Erythroblast (primary cell): Measurements from ENCODE around the gene FTO.

Experiments
- DNase-seq, 2 experiments: peaks; one replicate each; lab custom pipeline; 2025; lab: John Stamatoyannopoulos, UW
- GATA1 ChIP-seq: IDR thresholded peaks from 2 replicates; pipeline ENCODE4 v1.6.1; 2011; ENCODE audit warnings: low read depth, mild to moderate bottlenecking, control low read depth, low read length, moderate library complexity
- POLR2A ChIP-seq: IDR thresholded peaks from 2 replicates; pipeline ENCODE4 v1.6.1; 2011; ENCODE audit warnings: mild to moderate bottlenecking, low read length

Gene FTO

DNA sequence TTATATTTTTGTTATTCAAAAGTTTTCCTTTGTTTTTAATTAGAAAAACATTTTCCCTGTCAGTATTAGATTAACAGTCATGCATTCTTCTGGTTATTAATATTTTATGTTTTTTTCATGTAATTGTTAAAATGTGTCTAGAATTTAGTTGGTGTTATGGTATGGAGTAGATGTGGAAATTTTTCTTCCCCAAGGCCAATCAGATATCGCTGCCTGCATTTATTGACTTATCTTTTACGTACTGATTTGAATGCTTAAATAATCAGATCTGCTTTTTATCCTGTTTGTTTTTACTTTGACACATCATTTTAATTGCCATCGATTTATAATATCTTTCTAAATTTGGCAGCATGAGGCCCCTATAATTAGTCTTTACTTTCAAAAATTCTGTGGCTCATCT lies 13.6 kb downstream of the FTO start:
- no peak for DNase-seq
- no peak for TF ChIP-seq POLR2A
- no peak for TF ChIP-seq GATA1

DNA sequence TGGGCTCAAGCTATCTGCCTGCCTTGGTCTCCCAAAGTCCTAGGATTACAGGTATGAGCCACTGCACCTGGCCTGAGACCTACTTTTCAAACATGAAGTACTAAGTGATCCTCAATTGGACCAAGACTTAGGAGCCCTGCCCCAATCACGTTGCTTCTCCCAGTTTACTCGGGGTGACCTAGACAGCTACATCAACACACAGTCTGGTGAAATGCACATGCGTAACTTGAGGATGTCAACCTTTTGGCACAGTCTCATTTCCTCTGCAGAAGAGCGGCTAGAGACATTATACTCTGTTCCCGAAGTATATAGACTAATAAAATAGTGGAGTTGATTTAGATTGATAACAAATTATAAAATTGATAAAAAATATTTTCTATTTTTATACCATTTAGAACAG lies 17.1 kb downstream of the FTO start:
- TF ChIP-seq POLR2A (no peak), GATA1 (no peak)
- DNase-seq: no peak

DNA sequence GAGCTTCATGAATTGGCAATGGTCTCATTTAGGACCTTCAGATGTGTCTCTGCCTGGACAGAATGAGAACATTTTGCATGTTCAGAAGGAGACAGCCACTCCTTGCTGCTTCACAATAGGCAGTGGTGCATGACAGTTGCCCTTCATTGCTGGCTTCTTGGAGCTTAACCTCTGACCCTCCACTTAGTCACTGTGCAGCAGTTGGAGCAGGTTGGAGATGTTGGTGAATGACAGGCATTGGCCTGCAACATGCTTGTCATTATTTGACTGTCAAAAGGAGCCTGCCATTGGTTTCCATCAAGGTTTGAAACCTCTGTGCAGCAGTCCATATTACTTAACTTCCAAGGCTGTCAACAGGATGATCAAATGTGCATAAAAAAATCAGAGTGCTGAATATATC lies 22.7 kb downstream of the FTO start:
- DNase-seq: no peak
- no peak for TF ChIP-seq POLR2A
- no peak for TF ChIP-seq GATA1

DNA sequence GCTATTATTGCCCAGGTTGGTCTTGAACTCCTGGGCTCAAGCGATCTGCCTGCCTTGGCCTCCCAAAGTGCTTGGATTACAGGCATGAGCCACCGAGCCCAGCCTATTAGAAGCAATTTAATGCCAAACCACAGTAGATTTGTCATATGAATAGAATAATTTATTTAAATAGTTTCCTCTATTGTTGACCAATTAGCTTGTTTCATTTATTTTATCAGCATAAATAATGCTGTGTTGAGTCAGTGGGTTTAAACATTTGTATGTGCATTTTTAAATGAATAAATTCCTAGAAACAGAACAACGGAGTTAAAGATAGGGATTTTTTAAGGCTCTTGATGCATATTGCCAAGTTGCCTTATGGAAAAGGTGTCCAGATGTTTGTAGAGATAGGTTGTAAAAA lies 26.7 kb downstream of the FTO start:
- TF ChIP-seq POLR2A (no peak), GATA1 (no peak)
- DNase-seq: no peak

DNA sequence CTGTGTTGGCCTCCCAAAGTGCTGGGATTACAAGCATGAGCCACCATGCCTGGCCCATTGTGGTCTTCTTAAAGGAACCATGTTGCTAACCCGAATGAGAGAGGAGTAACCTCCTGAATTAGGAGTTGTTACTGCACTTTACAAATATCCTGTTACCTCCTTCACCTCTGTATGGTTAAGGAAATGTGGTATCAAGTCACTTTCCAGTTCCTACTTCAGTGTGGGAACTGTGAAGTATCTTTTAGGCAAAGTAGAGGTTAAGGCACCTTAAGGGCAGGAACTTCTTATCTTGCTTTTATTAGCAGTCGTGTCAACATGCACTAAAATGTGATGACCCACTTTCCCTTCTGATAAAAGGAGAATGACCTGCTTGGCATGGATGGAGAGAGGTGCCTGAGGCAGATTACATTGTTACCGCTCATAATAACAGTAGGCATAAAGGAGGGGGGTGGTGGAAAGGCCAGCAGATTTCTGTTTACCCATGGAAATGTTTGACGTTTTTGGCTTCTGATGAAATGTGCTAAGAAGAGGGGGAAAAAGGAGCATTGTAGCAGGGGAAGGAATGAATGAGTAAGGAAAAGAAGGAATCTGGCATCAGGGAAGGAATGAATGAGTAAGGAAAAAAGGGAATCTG lies 28.5 kb downstream of the FTO start:
- DNase-seq: no peak
- TF ChIP-seq POLR2A (no peak), GATA1 (no peak)

DNA sequence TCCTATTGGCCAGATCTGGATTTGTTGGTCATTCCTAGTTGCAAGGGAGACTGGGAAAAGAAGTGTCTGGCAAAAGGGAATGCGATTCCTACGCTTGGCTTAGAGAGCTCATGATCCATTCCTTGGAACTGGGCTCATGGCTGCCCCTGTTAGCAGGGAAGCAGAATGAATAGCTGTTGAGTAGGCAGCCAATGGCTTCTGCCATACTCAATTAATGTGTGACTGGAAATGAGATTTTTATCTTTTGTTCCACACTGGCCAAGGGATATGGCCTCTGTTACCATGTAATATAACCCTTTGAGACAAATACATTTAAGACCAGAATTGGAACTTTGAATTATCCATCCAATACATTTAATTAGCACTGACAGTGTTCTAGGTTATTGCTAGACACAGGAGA lies 31.0 kb downstream of the FTO start:
- TF ChIP-seq GATA1 (no peak), POLR2A (no peak)
- DNase-seq: no peak

DNA sequence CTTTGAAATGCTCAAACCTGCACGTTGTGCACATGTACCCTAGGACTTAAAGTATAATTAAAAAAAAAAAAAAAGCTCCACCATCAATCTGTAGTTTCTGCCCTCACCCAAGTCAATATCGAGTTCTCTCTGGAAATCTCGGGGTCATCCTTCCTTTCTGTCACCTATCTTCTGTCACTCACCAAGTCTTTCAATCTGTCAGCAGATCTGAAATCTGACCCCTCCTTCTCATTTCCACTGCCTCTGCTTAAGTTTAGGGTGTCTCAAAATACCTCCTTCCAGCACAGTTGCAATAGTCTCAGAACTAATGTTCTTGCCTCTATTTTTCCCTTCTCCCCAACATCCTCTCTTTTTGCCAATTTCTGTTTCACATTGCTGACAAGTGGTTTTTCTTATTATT lies 32.3 kb downstream of the FTO start:
- TF ChIP-seq GATA1: no peak
- no peak for TF ChIP-seq POLR2A
- DNase-seq: no peak

DNA sequence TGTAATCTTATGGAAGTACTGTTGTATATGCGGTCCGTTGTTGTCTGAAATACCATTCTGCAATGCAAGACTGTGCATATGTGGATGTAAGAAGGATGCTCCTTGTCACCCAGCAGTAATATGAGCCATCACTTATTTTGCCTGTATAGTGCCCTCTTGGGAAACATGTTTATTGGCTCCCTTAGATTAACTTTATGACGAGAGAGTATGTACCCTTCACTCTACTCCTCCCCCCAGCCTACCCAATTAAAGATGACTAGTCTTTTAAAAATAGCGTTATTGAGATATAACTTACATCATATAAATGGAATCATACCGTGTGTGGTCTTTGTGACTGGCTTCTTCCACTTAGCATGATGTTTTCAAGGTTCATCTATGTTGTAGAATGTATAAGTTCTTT lies 33.6 kb downstream of the FTO start:
- no peak for TF ChIP-seq GATA1
- TF ChIP-seq POLR2A: no peak

DNA sequence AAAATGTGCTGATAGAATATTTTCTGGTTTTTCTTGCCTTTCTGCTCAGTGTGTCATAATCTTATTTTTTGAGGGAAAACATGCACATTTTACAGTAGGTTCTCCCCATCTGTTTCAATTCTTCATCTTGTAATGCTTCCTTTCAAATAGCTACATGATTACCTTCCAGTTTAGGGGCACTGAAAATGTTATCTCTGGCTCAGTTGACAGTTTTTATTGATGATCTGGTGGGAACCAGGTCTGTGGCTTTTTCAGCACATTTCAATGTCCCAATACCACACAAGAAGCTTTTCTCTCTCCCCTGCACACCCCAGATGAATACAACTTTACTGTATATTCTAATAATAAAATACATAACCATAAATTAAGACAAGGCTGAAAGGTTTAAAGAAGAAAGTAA lies 36.5 kb downstream of the FTO start:
- no peak for TF ChIP-seq POLR2A
- no peak for TF ChIP-seq GATA1
- DNase-seq: no peak

More for the DNA sequence above, 33.6 kb downstream of the FTO start:
- DNase-seq: no peak

DNA sequence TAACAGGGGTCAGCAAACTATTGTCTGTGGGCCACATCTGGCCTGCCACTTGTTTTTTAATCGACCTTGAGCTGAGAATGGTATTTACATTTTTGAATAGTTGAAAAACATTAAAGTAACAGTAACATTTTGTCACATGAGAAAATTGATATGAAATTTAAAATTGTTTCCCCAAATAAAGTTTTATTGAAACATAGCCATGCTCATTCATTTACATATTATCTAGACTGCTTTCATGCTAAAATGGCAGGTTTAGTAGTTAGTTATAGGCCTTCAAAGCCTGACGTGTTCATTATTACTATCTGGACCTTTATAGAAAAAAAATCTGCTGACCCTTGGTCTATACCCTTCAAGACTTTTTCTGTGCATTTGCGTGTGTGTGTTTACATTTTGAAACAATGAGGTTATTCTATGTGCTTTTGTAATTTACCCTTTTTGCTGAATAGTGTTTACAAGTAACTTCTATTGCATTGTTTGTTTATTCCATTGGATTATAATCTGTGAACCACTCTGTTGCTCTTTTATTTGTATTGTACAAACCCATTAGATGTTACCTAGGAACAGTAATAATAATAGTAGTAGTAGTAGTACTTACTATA lies 37.1 kb downstream of the FTO start:
- TF ChIP-seq POLR2A (no peak), GATA1 (no peak)
- no peak for DNase-seq

DNA sequence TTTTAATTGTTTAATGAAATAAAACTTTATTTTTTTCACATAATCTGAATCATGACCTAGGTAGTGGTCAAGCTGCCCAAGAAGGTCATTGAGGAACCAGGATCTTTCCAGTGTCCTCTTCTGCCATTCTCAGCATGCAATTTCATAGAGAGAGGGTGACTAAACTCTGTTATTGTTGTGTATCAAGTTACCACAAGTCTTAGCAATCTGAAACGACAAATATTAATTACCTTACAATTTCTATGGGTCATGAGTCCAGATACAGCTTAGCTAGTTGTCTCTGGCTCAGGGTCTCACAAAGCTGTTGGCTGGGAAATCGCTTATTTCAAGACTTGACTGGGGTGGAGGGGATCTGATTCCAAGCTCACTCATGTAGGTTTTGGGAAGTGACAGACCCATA lies 37.6 kb downstream of the FTO start:
- DNase-seq: no peak
- no peak for TF ChIP-seq POLR2A
- no peak for TF ChIP-seq GATA1

DNA sequence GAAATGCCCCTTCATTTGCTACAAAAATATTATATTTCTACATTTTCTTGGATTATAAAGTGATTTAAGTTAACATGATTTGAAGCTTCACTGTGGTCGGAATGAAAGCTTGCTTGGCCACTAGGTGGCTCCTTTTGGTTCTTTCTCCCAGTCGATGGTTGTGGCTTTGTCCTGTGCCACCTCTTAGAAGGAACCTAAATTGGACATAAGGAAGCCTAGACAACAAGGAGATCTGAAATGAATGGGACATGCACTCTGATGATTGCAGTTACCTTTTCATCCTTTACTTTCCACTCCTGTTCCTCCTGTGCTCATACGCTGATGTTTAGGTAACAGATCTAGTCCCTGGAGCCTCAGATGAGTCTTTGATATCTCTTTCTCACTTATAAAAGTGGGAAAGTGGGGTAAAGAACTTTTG lies 39.2 kb downstream of the FTO start:
- TF ChIP-seq GATA1 (no peak), POLR2A (no peak)
- DNase-seq: peak; percentile 14 to 31

DNA sequence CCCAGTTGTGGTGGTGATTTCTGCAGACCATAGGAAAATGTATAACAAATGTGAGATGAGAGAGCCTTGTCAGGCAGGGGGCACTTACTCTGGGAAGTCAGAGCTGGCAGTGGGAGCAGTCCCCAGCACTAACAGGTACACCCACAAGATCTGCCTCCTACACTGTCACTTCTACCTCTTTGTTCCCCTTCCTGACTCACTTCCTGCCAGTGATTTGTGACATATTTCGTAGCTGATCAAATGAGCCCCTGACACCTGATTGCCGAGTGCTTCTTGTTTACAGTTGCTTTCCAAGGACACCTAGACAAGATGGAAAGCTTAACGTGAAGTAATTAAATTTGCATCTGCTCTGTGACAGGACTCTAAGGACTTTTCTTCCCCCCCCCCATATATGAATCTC lies 40.5 kb downstream of the FTO start:
- TF ChIP-seq POLR2A (no peak), GATA1 (no peak)
- no peak for DNase-seq

DNA sequence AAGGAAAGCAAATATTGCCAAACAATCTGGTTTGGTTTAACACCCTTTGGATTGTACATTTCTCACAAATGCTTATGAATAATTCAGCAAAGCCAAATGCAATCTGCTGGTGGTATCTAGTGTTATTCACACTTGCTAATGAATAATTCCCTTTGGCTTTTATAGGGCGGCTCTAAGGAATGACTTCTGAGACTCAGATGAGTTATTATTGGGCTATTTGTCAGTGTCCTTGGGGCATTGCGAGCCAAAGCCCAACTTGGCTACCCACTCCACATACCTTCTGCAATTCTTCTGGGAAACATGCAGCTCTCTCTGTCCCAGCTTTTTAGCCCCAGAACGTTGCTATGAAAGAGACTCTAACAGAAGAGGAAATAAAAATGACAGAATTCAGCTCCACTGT lies 41.1 kb downstream of the FTO start:
- DNase-seq: no peak
- TF ChIP-seq GATA1: no peak
- no peak for TF ChIP-seq POLR2A

DNA sequence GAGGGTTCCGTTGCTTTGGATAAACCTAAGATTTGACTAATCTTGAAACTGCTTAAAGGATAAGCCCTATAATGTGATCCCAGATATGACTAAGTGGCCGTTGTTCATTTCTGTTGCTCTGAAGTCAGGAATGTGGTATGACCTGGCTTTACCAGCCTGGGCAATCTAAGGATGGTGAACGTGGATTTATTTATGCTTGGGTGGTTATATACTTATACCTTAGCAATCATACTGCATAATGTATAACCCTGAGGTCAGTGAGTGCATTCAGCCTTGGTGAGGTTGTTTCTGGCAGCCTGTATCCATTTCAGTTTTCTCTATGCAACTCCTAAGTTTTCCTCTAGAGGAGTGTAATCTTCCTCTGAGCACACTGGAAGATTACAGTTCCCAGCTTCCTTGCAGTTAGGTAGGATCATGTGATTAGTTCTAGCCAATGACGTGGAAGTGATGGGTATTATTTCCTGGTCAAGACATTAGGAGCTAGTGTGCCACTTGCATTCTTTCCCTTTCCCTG lies 41.9 kb downstream of the FTO start:
- DNase-seq: peak in 1 of 2 experiments; percentile 2
- TF ChIP-seq GATA1 (no peak), POLR2A (no peak)

DNA sequence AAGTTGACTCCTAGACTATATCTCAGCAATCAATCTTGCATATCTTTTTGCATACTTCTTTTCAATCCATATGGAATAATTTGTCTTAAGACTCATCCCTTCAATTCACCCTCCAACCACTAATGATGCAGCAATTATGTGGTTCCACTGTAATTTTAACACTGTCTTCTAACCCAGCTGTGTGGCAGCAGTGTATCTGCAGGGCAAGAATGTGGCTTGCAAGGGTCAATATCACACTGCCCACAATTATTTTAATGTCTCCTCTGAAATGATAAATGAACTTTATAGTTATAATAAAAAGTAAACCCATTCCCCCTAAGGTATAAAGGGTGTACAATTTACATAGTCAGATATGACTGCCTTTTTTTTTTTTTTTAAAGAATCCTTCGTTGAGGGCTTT lies 48.6 kb downstream of the FTO start:
- TF ChIP-seq GATA1: no peak
- TF ChIP-seq POLR2A: no peak
- DNase-seq: no peak
